A549 (cell line): Measurements from ENCODE around the gene SENP7. TPM values are rescaled to one million over a fixed set of nuclear protein-coding genes. Genes with fewer than 3 reads are reported as not detected.
A peak's percentile ranks its signal among the peaks of the same experiment; 100 is the strongest.

ENCODE experiments used
- ATAC-seq, 2 experiments: fragments of 200-7000 bp in 1 of 2; fragments of >200 bp in 1 of 2; cut with Nextera tagmentation in 1 of 2; cut with Tn5 transposase in 1 of 2; 3 replicates each; pipeline versions ENCODE4 v1.8.0 to v1.9.1; 2018 to 2020; ENCODE audit warnings: mild to moderate bottlenecking in 1 of 2, moderate library complexity in 1 of 2
- CTCF ChIA-PET: fragments of 300-600 bp; sonication (Branson Sonifier 250); formaldehyde crosslinking; extraction: SDS; loops from one replicate; lab custom pipeline; 2021; ENCODE audit warnings: antibody characterized with exemption, inconsistent platforms; lab: Yijun Ruan, JAX
- POLR2A ChIA-PET: fragments of 350-600 bp; formaldehyde crosslinking; extraction: SDS; loops from one replicate; lab custom pipeline; 2021; ENCODE audit warnings: antibody characterized with exemption, inconsistent platforms; lab: Yijun Ruan, JAX
- DNase-seq, 2 experiments: peaks; one replicate each; pipeline versions ENCODE4 v3.0.0 to v3.0.0-alpha.2; 2011 to 2016; ENCODE audit warnings: low read depth in 1 of 2, low spot score in 1 of 2
- FAIRE-seq: peaks from 2 replicates; lab custom pipeline; 2011; peaks lifted over from hg19 to GRCh38; lab: Jason Lieb, UNC
- H3K27ac ChIP-seq, 2 experiments: fragments of >200 bp; sonication (Bioruptor Twin); formaldehyde crosslinking; 3 replicates each; pipeline ENCODE4 v1.5.1; 2016 to 2017
- H3K4me1 ChIP-seq: fragments of >200 bp; sonication (Bioruptor Twin); formaldehyde crosslinking; 3 replicates; pipeline ENCODE4 v1.6.1; 2016
- H3K4me2 ChIP-seq: fragments of >200 bp; sonication (Bioruptor Twin); formaldehyde crosslinking; 3 replicates; pipeline ENCODE4 v1.6.1; 2016
- H3K4me3 ChIP-seq: fragments of >200 bp; sonication (Bioruptor Twin); formaldehyde crosslinking; 3 replicates; pipeline ENCODE4 v1.5.1; 2016
- H3K9me3 ChIP-seq: fragments of >200 bp; sonication (Bioruptor Twin); formaldehyde crosslinking; 3 replicates; pipeline ENCODE4 v1.6.1; 2016
- BHLHE40 ChIP-seq: IDR thresholded peaks from 2 replicates; pipeline ENCODE4 v1.6.1; 2012; ENCODE audit warnings: low read depth, low read length, inconsistent platforms
- CBX8 ChIP-seq: fragments of 200-600 bp; sonication (generic); IDR thresholded peaks from 2 replicates; pipeline ENCODE4 v1.6.1; 2016
- FOSL2 ChIP-seq, 2 experiments: fragments of 450-650 bp in 1 of 2; fragments of >200 bp in 1 of 2; sonication (Bioruptor Twin) in 1 of 2; formaldehyde crosslinking; IDR thresholded peaks; 2 replicates each; pipeline versions ENCODE4 v1.5.0 to v1.6.1; 2016 to 2020; ENCODE audit warnings: mild to moderate bottlenecking in 1 of 2, moderate library complexity in 1 of 2
- GATA3 ChIP-seq: IDR thresholded peaks from 2 replicates; pipeline ENCODE4 v1.6.1; 2012; ENCODE audit warnings: borderline replicate concordance
- HEYL ChIP-seq: fragments of 250-450 bp; sonication (Bioruptor Pico); IDR thresholded peaks from 2 replicates; pipeline ENCODE4 v1.8.0; 2021; ENCODE audit warnings: mild to moderate bottlenecking, moderate library complexity
- HOXB13 ChIP-seq: fragments of 250-450 bp; sonication (Bioruptor Pico); IDR thresholded peaks from 2 replicates; pipeline ENCODE4 v1.5.0; 2020; ENCODE audit warnings: low read depth, mild to moderate bottlenecking, moderate library complexity
- HOXB5 ChIP-seq: fragments of 250-450 bp; sonication (Bioruptor Pico); IDR thresholded peaks from 2 replicates; pipeline ENCODE4 v1.5.0; 2020; ENCODE audit warnings: mild to moderate bottlenecking, moderate library complexity
- JUNB ChIP-seq: fragments of >200 bp; sonication (Bioruptor Twin); formaldehyde crosslinking; IDR thresholded peaks from 2 replicates; pipeline ENCODE4 v1.6.1; 2016
- MAFK ChIP-seq: fragments of 450-650 bp; IDR thresholded peaks from 2 replicates; pipeline ENCODE4 v1.6.1; 2014; ENCODE audit not compliant: partially characterized antibody
- MAZ ChIP-seq: fragments of 150-350 bp; IDR thresholded peaks from 2 replicates; pipeline ENCODE4 v1.6.1; 2014; ENCODE audit warnings: antibody characterized with exemption, low read depth, low read length, borderline replicate concordance
- NFE2L2 ChIP-seq: fragments of 150-350 bp; conservative IDR thresholded peaks from 2 replicates; pipeline ENCODE4 v1.6.1; 2014; ENCODE audit warnings: low read length
- PHF8 ChIP-seq: fragments of 200-600 bp; sonication (generic); IDR thresholded peaks from 2 replicates; pipeline ENCODE4 v1.6.1; 2016; ENCODE audit warnings: low read depth, mild to moderate bottlenecking, antibody characterized with exemption, moderate library complexity, borderline replicate concordance
- RFX5 ChIP-seq: fragments of 450-650 bp; IDR thresholded peaks from 2 replicates; pipeline ENCODE4 v1.7.1; 2014; ENCODE audit warnings: antibody characterized with exemption, mild to moderate bottlenecking, moderate library complexity
- RNF2 ChIP-seq: fragments of 200-600 bp; sonication (generic); IDR thresholded peaks from 2 replicates; pipeline ENCODE4 v1.6.1; 2016; ENCODE audit warnings: low read depth, mild to moderate bottlenecking, antibody characterized with exemption, moderate library complexity, borderline replicate concordance
- SREBF2 ChIP-seq: fragments of 450-650 bp; IDR thresholded peaks from 2 replicates; pipeline ENCODE4 v1.6.1; 2014; ENCODE audit warnings: mild to moderate bottlenecking, moderate library complexity
- TP53 ChIP-seq: fragments of 250-450 bp; sonication (Bioruptor Pico); IDR thresholded peaks from 2 replicates; pipeline ENCODE4 v1.5.0; 2021; ENCODE audit warnings: mild to moderate bottlenecking, moderate library complexity
- ZFP36 ChIP-seq: fragments of 450-650 bp; IDR thresholded peaks from 2 replicates; pipeline ENCODE4 v1.6.1; 2014; ENCODE audit warnings: borderline replicate concordance; ENCODE audit not compliant: partially characterized antibody
- WGBS: methylation state at CpG from one replicate; pipeline ENCODE4 v1.1.6; 2017; ENCODE audit errors: missing lambda C conversion rate; 5-methylcytosine and 5-hydroxymethylcytosine counted together
- polyA plus RNA-seq, 4 experiments: library from polyadenylated mRNA; depleted of rRNA in 3 of 4; stranded (reverse); fragments of >200 nt; fragmentation: RNase III in 1 of 4; extraction: RNeasy Plus Mini Kit Qiagen cat#74134 plus additional on column Dnase treatment in 1 of 4; gene quantifications; 2 replicates in 3 of 4; 3 replicates in 1 of 4; pipeline ENCODE4 v1.2.3, GENCODE V29; 2011 to 2017
- TF ChIP-seq, protein P1 (sequence below): IDR thresholded peaks from 2 replicates; pipeline ENCODE4 v1.6.1; 2012
- TF ChIP-seq, protein P2 (sequence below): fragments of 250-450 bp; sonication (Bioruptor Pico); IDR thresholded peaks from 2 replicates; pipeline ENCODE4 v1.5.0; 2020; ENCODE audit warnings: low read depth, mild to moderate bottlenecking, moderate library complexity
- TF ChIP-seq, protein P3 (sequence below): IDR thresholded peaks from 2 replicates; pipeline ENCODE4 v1.6.1; 2012; ENCODE audit warnings: low read depth, borderline replicate concordance
- TF ChIP-seq, protein P4 (sequence below): fragments of 450-650 bp; IDR thresholded peaks from 2 replicates; pipeline ENCODE4 v1.6.1; 2014; ENCODE audit warnings: antibody characterized with exemption

Gene SENP7
- polyA plus RNA-seq, 2 of the 4 experiments (the other 2 are of a cell fraction) = 3.1 to 10.3 TPM

DNA sequence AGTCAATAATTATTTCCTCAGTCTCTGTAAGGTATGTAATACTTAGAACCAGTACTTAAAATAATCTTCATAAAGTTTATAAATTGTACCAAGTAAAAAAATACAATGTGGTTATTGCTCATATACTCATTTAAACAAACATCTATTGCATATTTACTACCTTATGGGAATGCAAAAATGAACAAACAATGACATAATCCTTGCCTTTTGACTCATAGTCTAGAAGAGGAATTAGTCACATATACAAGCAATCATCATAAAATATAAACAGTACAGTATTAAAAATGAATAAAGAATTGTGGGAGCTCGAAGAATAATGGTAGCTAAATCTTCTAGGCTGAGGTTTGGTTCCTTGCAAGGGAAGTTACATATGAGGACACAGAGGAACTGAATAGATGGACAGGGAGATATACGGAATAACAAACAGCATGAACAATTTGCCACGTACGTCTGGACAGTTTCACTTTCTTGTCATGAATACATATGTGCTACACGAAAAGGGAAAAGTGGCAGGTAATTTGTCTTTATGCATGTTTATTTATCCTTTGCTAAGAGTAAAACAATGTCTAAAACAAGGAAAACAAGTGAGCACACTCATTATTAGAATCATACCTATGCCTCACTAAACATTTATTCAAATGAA, 209.8 kb downstream of the SENP7 start:
- ChIA-PET CTCF (no interaction called here), POLR2A (no interaction called here)
- Histone ChIP-seq H3K4me3 (no peak overlapping the region), H3K4me2 (peak overlapping the region; percentile 16; the same call in 1 of the 3 replicates), H3K27ac (no peak overlapping the region)
- FAIRE-seq = peak; percentile 76
- TF ChIP-seq PHF8 (no peak), FOSL2 (IDR thresholded peaks at IDR 0.05) (no peak), FOSL2 (CRISPR knock-in tag; IDR thresholded peaks at IDR 0.05) (peak; percentile 72), JUNB (0 out of 2 replicates have a peak, but pooled peaks have one; percentile 24)
- TF ChIP-seq, all 56 proteins: peak for 2
- no peaks in the 10 kb centered on the region for H3K4me1 ChIP-seq
- DNase-seq (peak in 1 of 2 experiments; percentile 3), ATAC-seq (no peak)
- 53% methylated on average over 5 of the region's 5 CpGs for WGBS
- peaks cover 4% of the 10 kb centered on the region; the same call in 2 of the 3 replicates for H3K9me3 ChIP-seq

DNA sequence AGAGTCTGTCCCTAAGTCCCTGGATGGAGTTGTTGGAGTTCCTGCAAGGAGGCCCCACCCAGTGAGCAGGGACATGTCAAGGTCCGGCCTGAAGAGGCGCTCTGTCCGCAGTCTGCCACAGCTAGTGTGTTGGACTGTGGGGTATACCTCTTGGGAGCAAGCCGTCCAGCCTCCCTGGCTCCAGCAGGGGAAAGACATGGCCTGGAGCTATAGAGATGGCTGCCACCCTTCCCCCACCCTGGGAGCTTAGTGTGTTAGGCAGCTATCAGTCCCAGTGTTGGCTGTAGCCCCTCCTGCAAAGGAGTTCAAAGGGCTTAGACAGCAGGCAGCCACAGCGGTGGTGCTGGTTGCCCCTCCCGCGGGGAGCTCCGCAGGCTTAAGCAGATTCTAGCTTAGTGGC, 212.9 kb downstream of the SENP7 start:
- no peak for FAIRE-seq
- H3K27ac ChIP-seq = no peak overlapping the region
- 86% methylated on average over 8 of the region's 8 CpGs for WGBS
- no peak overlapping the region for H3K4me3 ChIP-seq
- CTCF ChIA-PET = interaction anchor here (0.6 kb wide), 1 partner anchor 809 kb away, joined by 3 read pairs; no protein-coding TSS in a partner anchor
- TF ChIP-seq, protein P1, sequence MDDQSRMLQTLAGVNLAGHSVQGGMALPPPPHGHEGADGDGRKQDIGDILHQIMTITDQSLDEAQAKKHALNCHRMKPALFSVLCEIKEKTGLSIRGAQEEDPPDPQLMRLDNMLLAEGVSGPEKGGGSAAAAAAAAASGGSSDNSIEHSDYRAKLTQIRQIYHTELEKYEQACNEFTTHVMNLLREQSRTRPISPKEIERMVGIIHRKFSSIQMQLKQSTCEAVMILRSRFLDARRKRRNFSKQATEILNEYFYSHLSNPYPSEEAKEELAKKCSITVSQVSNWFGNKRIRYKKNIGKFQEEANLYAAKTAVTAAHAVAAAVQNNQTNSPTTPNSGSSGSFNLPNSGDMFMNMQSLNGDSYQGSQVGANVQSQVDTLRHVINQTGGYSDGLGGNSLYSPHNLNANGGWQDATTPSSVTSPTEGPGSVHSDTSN = no peak
- TF ChIP-seq, protein P2, sequence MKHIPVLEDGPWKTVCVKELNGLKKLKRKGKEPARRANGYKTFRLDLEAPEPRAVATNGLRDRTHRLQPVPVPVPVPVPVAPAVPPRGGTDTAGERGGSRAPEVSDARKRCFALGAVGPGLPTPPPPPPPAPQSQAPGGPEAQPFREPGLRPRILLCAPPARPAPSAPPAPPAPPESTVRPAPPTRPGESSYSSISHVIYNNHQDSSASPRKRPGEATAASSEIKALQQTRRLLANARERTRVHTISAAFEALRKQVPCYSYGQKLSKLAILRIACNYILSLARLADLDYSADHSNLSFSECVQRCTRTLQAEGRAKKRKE (CRISPR knock-in tag) = no peak
- TF ChIP-seq RNF2 (no peak), NFE2L2 (no peak), MAFK (no peak), BHLHE40 (no peak), RFX5 (no peak), GATA3 (no peak), ZFP36 (no peak), HOXB13 (no peak), MAZ (no peak), HEYL (CRISPR knock-in tag) (no peak), HOXB5 (no peak), TP53 (no peak), CBX8 (no peak)
- TF ChIP-seq, protein P3, sequence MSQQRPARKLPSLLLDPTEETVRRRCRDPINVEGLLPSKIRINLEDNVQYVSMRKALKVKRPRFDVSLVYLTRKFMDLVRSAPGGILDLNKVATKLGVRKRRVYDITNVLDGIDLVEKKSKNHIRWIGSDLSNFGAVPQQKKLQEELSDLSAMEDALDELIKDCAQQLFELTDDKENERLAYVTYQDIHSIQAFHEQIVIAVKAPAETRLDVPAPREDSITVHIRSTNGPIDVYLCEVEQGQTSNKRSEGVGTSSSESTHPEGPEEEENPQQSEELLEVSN = no peak
- TF ChIP-seq, protein P4, sequence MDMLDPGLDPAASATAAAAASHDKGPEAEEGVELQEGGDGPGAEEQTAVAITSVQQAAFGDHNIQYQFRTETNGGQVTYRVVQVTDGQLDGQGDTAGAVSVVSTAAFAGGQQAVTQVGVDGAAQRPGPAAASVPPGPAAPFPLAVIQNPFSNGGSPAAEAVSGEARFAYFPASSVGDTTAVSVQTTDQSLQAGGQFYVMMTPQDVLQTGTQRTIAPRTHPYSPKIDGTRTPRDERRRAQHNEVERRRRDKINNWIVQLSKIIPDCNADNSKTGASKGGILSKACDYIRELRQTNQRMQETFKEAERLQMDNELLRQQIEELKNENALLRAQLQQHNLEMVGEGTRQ = no peak
- H3K4me2 ChIP-seq = no peak overlapping the region
- no peaks in the 10 kb centered on the region for H3K4me1 ChIP-seq
- H3K9me3 ChIP-seq = no peaks in the 10 kb centered on the region
- no peak for ATAC-seq
- POLR2A ChIA-PET = no interaction called here
- no peak for DNase-seq

DNA sequence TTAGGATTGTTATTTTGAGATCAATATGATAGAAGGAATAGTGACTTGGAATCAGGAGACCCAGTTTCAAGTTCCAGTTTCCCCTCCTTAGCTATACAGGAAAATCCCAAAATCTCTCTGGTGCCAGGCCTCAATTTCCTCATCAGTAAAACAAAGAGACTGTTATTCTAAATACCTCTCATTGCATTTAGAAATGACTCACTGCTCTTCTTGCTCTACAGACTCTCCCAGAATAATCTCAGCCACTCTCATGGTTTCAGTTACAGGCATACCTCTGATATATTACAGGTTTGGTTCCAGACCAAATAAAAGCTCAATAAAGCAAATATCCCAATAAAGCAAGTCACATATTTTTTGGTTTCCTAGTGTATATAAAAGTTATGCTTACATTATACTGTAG, 221.0 kb downstream of the SENP7 start:
- H3K4me2 ChIP-seq = no peak overlapping the region
- no peak overlapping the region for H3K4me3 ChIP-seq
- H3K9me3 ChIP-seq = no peaks in the 10 kb centered on the region
- H3K27ac ChIP-seq = no peak overlapping the region
- ChIA-PET CTCF (no interaction called here), POLR2A (no interaction called here)
- no peak for DNase-seq
- no peak for ATAC-seq
- no peak for TF ChIP-seq SREBF2
- no peak for FAIRE-seq
- H3K4me1 ChIP-seq = no peaks in the 10 kb centered on the region
